ENCODE measurements around the gene PTGDS.

The PTGDS gene

DNA sequence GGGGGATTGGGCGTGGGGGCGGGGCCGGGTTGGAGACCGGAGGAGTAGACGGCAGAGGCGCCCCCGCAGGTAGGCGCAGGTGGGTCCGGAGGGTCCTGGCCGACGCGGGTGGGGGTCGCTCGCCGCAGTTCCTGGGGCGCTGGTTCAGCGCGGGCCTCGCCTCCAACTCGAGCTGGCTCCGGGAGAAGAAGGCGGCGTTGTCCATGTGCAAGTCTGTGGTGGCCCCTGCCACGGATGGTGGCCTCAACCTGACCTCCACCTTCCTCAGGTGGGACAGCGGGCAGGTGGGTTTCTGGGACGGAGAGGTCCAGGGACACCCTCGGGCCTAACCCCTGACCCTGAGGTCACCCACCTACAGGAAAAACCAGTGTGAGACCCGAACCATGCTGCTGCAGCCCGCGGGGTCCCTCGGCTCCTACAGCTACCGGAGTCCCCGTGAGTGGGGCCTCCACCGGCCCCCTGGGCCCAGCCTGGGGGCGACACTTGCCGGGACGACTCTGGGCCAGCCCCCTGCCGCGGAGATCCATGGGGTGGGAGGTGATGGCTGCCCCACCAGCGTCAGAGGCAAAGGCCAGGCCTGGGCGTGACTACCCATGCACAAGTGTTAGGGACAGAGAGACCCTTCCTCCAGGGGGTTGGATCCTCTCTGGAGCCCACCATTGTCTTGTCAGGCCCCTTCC, 1.7 kb downstream of the PTGDS start:
- Histone ChIP-seq H3K4me1 (ENCODE audit: control insufficient read depth in 2 of 2, insufficient read depth in 1 of 2, low read depth in 1 of 2, low read length in 2 of 2) (peaks cover 0 to 10% of the 10 kb centered on the region in 2 donors), H4K91ac (ENCODE audit: low read depth, low read length, poor library complexity) (no peak overlapping the region), H3K14ac (ENCODE audit: low read length) (peak overlapping the region; percentile 82), H2AK5ac (ENCODE audit: low read depth, low read length) (peak overlapping the region; percentile 98), H3K23ac (ENCODE audit: low read depth, low read length, poor library complexity) (peak overlapping the region; percentile 55), H3K9ac (ENCODE audit: low read depth, low read length, poor library complexity) (no peak overlapping the region), H2BK15ac (ENCODE audit: low read length) (peak overlapping the region; percentile 67), H4K8ac (ENCODE audit: low read depth, low read length) (no peak overlapping the region), H2BK120ac (ENCODE audit: low read depth, low read length) (no peak overlapping the region), H3K79me1 (ENCODE audit: low read depth, low read length) (no peaks in the 10 kb centered on the region), H3K27ac (replicated peaks; ENCODE audit: low read length) (no peak overlapping the region), H3K27me3 (ENCODE audit: control insufficient read depth in 3 of 3, insufficient read depth in 3 of 3, low read depth in 1 of 3, low read length in 3 of 3) (peaks cover 0 to 86% (median 20%) of the 10 kb centered on the region in 3 experiments), H3K9me3 (replicated peaks in 1 of 2; ENCODE audit: control insufficient read depth in 2 of 2, insufficient read depth in 1 of 2, low read depth in 1 of 2, low read length in 2 of 2) (no peaks in the 10 kb centered on the region), H3K18ac (ENCODE audit: low read length) (peak overlapping the region; percentile 85), H2BK5ac (ENCODE audit: low read length) (no peak overlapping the region), H3K4ac (ENCODE audit: low read length) (no peak overlapping the region), H2AFZ (ENCODE audit: low read length) (no peak overlapping the region), H3K36me3 (replicated peaks in 1 of 2; ENCODE audit: control insufficient read depth in 2 of 2, insufficient read depth in 2 of 2, low read length in 2 of 2) (no peaks in the 10 kb centered on the region), H3K4me3 (ENCODE audit: low read length in 2 of 2) (peak overlapping the region in 1 of 2 donors; percentile 36), H2BK12ac (ENCODE audit: low read length) (peak overlapping the region; percentile 58), H3K4me2 (ENCODE audit: insufficient read depth, low read length, poor library complexity, severe bottlenecking) (peak overlapping the region; percentile 11)
- no peak for DNase-seq (ENCODE audit: low spot score)
- no CpG with 5 or more reads among the region's 41 CpGs for WGBS, 2 donors (ENCODE audit: extremely low coverage in 2 of 2, insufficient read length in 2 of 2, insufficient replicate concordance in 1 of 2)

- Histone ChIP-seq H3K14ac (ENCODE audit: low read length) (no peak overlapping the region), H3K4me2 (ENCODE audit: insufficient read depth, low read length, poor library complexity, severe bottlenecking) (no peak overlapping the region), H2AFZ (ENCODE audit: low read length) (no peak overlapping the region), H3K4ac (ENCODE audit: low read length) (peak overlapping the region; percentile 67), H3K4me1 (ENCODE audit: control insufficient read depth in 2 of 2, insufficient read depth in 1 of 2, low read depth in 1 of 2, low read length in 2 of 2) (peaks cover 0 to 10% of the 10 kb centered on the region in 2 donors), H3K27me3 (ENCODE audit: control insufficient read depth in 3 of 3, insufficient read depth in 3 of 3, low read depth in 1 of 3, low read length in 3 of 3) (peaks cover 2 to 80% (median 30%) of the 10 kb centered on the region in 3 experiments), H2BK120ac (ENCODE audit: low read depth, low read length) (peak overlapping the region; percentile 17), H2BK12ac (ENCODE audit: low read length) (peak overlapping the region; percentile 58), H4K8ac (ENCODE audit: low read depth, low read length) (no peak overlapping the region), H3K9ac (ENCODE audit: low read depth, low read length, poor library complexity) (no peak overlapping the region), H3K36me3 (replicated peaks in 1 of 2; ENCODE audit: control insufficient read depth in 2 of 2, insufficient read depth in 2 of 2, low read length in 2 of 2) (no peaks in the 10 kb centered on the region), H3K4me3 (ENCODE audit: low read length in 2 of 2) (no peak overlapping the region), H3K23ac (ENCODE audit: low read depth, low read length, poor library complexity) (peak overlapping the region; percentile 85), H3K27ac (replicated peaks; ENCODE audit: low read length) (no peak overlapping the region), H3K9me3 (replicated peaks in 1 of 2; ENCODE audit: control insufficient read depth in 2 of 2, insufficient read depth in 1 of 2, low read depth in 1 of 2, low read length in 2 of 2) (no peaks in the 10 kb centered on the region), H2BK5ac (ENCODE audit: low read length) (peak overlapping the region; percentile 75), H2AK5ac (ENCODE audit: low read depth, low read length) (peak overlapping the region; percentile 84), H3K18ac (ENCODE audit: low read length) (peak overlapping the region; percentile 70), H2BK15ac (ENCODE audit: low read length) (peak overlapping the region; percentile 81), H4K91ac (ENCODE audit: low read depth, low read length, poor library complexity) (no peak overlapping the region), H3K79me1 (ENCODE audit: low read depth, low read length) (no peaks in the 10 kb centered on the region)
- DNase-seq (ENCODE audit: low spot score) = no peak
- WGBS, 2 donors (ENCODE audit: extremely low coverage in 2 of 2, insufficient read length in 2 of 2, insufficient replicate concordance in 1 of 2) = no CpG with 5 or more reads among the region's 26 CpGs
Observed at GRCh38 chr9:136979769-136980587, 2.7 kb downstream of the PTGDS start.

GRCh38 chr9:136980669-136981478, 3.6 kb downstream of the PTGDS start:
- no peaks in the 10 kb centered on the region for H3K36me3 ChIP-seq (replicated peaks in 1 of 2; ENCODE audit: control insufficient read depth in 2 of 2, insufficient read depth in 2 of 2, low read length in 2 of 2)
- no peak overlapping the region for H3K4ac ChIP-seq (ENCODE audit: low read length)
- H4K8ac ChIP-seq (ENCODE audit: low read depth, low read length) = no peak overlapping the region
- H3K4me1 ChIP-seq (ENCODE audit: control insufficient read depth in 2 of 2, insufficient read depth in 1 of 2, low read depth in 1 of 2, low read length in 2 of 2) = peaks cover 0 to 10% of the 10 kb centered on the region in 2 donors
- peak overlapping the region; percentile 85 for H3K23ac ChIP-seq (ENCODE audit: low read depth, low read length, poor library complexity)
- H3K4me2 ChIP-seq (ENCODE audit: insufficient read depth, low read length, poor library complexity, severe bottlenecking) = no peak overlapping the region
- no peak overlapping the region for H3K27ac ChIP-seq (replicated peaks; ENCODE audit: low read length)
- H2BK120ac ChIP-seq (ENCODE audit: low read depth, low read length) = peak overlapping the region; percentile 17
- peak overlapping the region; percentile 81 for H2BK15ac ChIP-seq (ENCODE audit: low read length)
- H3K9me3 ChIP-seq (replicated peaks in 1 of 2; ENCODE audit: control insufficient read depth in 2 of 2, insufficient read depth in 1 of 2, low read depth in 1 of 2, low read length in 2 of 2) = no peaks in the 10 kb centered on the region
- H2BK5ac ChIP-seq (ENCODE audit: low read length) = peak overlapping the region; percentile 66
- no peak overlapping the region for H2BK12ac ChIP-seq (ENCODE audit: low read length)
- H3K79me1 ChIP-seq (ENCODE audit: low read depth, low read length) = no peaks in the 10 kb centered on the region
- no CpG with 5 or more reads among the region's 16 CpGs for WGBS, 2 donors (ENCODE audit: extremely low coverage in 2 of 2, insufficient read length in 2 of 2, insufficient replicate concordance in 1 of 2)
- peak overlapping the region; percentile 71 for H3K18ac ChIP-seq (ENCODE audit: low read length)
- H3K4me3 ChIP-seq (ENCODE audit: low read length in 2 of 2) = no peak overlapping the region
- no peak overlapping the region for H3K9ac ChIP-seq (ENCODE audit: low read depth, low read length, poor library complexity)
- no peak for DNase-seq (ENCODE audit: low spot score)
- peak overlapping the region; percentile 56 for H3K14ac ChIP-seq (ENCODE audit: low read length)
- H3K27me3 ChIP-seq (ENCODE audit: control insufficient read depth in 3 of 3, insufficient read depth in 3 of 3, low read depth in 1 of 3, low read length in 3 of 3) = peaks cover 4 to 71% (median 39%) of the 10 kb centered on the region in 3 experiments
- H2AFZ ChIP-seq (ENCODE audit: low read length) = no peak overlapping the region
- peak overlapping the region; percentile 53 for H4K91ac ChIP-seq (ENCODE audit: low read depth, low read length, poor library complexity)
- peak overlapping the region; percentile 84 for H2AK5ac ChIP-seq (ENCODE audit: low read depth, low read length)
